ENCODE data around the gene GINM1.

GRCh38 chr6:149529650-149530049 is 36.5 kb upstream of the GINM1 start:
- no peak for TF ChIP-seq CTCF (conservative IDR thresholded peaks at IDR 0.05; ENCODE audit: low read depth, low read length)
- no peak for TF ChIP-seq EZH2 (IDR thresholded peaks at IDR 0.05; ENCODE audit: borderline replicate concordance, low read depth, low read length, poor library complexity, severe bottlenecking)

Measured in A673 (cell line).